Kidney (tissue), 14 donors: Measurements from ENCODE around the gene TMEM108. TPM values are rescaled to one million over a fixed set of nuclear protein-coding genes. Genes with fewer than 3 reads are reported as not detected.

Source experiments
- DNase-seq, 5 donors: peaks; one replicate each; pipeline ENCODE4 v3.0.0-alpha.2; 2013 to 2020
- FAIRE-seq: peaks from 2 replicates; lab custom pipeline; 2012; peaks lifted over from hg19 to GRCh38; lab: Jason Lieb, UNC
- H3K27ac ChIP-seq, 2 donors: one replicate each; pipeline ENCODE4 v1.7.0; 2013; ENCODE audit warnings: low read depth in 2 of 2, low read length in 2 of 2, inconsistent platforms in 1 of 2
- H3K27me3 ChIP-seq: one replicate; pipeline ENCODE4 v1.7.1; 2013; ENCODE audit warnings: low read length, inconsistent platforms; ENCODE audit not compliant: control insufficient read depth, insufficient read depth
- H3K36me3 ChIP-seq, 3 donors: one replicate each; pipeline versions ENCODE4 v1.7.0 to v1.7.1; 2013; ENCODE audit warnings: low read length in 3 of 3, control low read depth in 1 of 3, inconsistent platforms in 1 of 3; ENCODE audit not compliant: insufficient read depth in 3 of 3, control insufficient read depth in 2 of 3
- H3K4me1 ChIP-seq, 3 donors: one replicate each; pipeline versions ENCODE4 v1.7.0 to v1.7.1; 2013; ENCODE audit warnings: low read length in 3 of 3, inconsistent platforms in 1 of 3, low read depth in 1 of 3; ENCODE audit not compliant: control insufficient read depth in 2 of 3, insufficient read depth in 2 of 3
- H3K4me3 ChIP-seq, 3 donors: one replicate each; pipeline versions ENCODE4 v1.7.0 to v1.8.1; 2013; ENCODE audit warnings: low read length in 3 of 3, control low read depth in 1 of 3, inconsistent platforms in 1 of 3
- H3K9ac ChIP-seq, 3 donors: one replicate each; pipeline versions ENCODE4 v1.7.0 to v1.7.1; 2013; ENCODE audit warnings: low read length in 3 of 3, control low read depth in 1 of 3, inconsistent platforms in 1 of 3
- H3K9me3 ChIP-seq, 3 donors: one replicate each; pipeline versions ENCODE4 v1.7.0 to v1.7.1; 2013; ENCODE audit warnings: low read length in 3 of 3, control low read depth in 1 of 3, inconsistent platforms in 1 of 3; ENCODE audit not compliant: control insufficient read depth in 2 of 3, insufficient read depth in 1 of 3
- CTCF ChIP-seq: IDR thresholded peaks from 3 replicates; pipeline ENCODE4 v1.5.1; 2012; ENCODE audit warnings: mild to moderate bottlenecking, moderate library complexity, borderline replicate concordance; ENCODE audit not compliant: insufficient read depth; ENCODE audit errors: extremely low read depth
- intact Hi-C: fragments of 100-400 bp; cut with DNase I; formaldehyde crosslinking; loops from one replicate; pipeline ENCODE4 v1.11.1; 2022
- polyA plus RNA-seq: library from polyadenylated mRNA; stranded (reverse); fragments of 350-450 nt; fragmentation: Illumina TruSeq; extraction: RNeasy Lipid Tissue Mini Kit (QIAGEN cat#74804); gene quantifications from one replicate; pipeline ENCODE4 v1.2.3, GENCODE V29; 2014; ENCODE audit warnings: low read depth, low replicate concordance; ENCODE audit not compliant: insufficient read depth
- total RNA-seq: library from RNA; stranded (reverse); fragmentation: NEBNext Ultra II Directional; extraction: Animal tissue kit (Norgen Biotek cat#: 25700); gene quantifications from one replicate; pipeline ENCODE4 v1.2.1, GENCODE V29; 2021
- donor health status: control.
- donor health status: control.
- donor health status: control.
- donor health status: control.
- donor health status: control.
- donor health status: DM: yes; HTN: yes; CAD: no.
- donor health status: Normal renal cell carcinoma (clear cell type).

The TMEM108 gene
- total and polyA plus RNA-seq, 2 donors from 2014 or later: 0.91 to 1.5 TPM

GRCh38 chr3:133330522-133330921 is 292.3 kb downstream of the TMEM108 start:
- intact Hi-C loops: no loop called here
- Histone ChIP-seq H3K4me3 (no peak overlapping the region), H3K27me3 (no peaks in the 10 kb centered on the region), H3K9ac (no peak overlapping the region), H3K36me3 (no peaks in the 10 kb centered on the region), H3K27ac (no peak overlapping the region), H3K9me3 (no peaks in the 10 kb centered on the region), H3K4me1 (no peaks in the 10 kb centered on the region)
- FAIRE-seq (no peak), DNase-seq (no peak)
- no peak for TF ChIP-seq CTCF

GRCh38 chr3:133354721-133355120 is 316.5 kb downstream of the TMEM108 start:
- H3K9me3 ChIP-seq: no peaks in the 10 kb centered on the region
- H3K36me3 ChIP-seq: no peaks in the 10 kb centered on the region
- intact Hi-C loops: no loop called here
- H3K4me3 ChIP-seq: no peak overlapping the region
- H3K27me3 ChIP-seq: no peaks in the 10 kb centered on the region
- H3K4me1 ChIP-seq: no peaks in the 10 kb centered on the region
- H3K27ac ChIP-seq: no peak overlapping the region
- DNase-seq (no peak), FAIRE-seq (no peak)
- TF ChIP-seq CTCF: no peak
- H3K9ac ChIP-seq: no peak overlapping the region

- no peaks in the 10 kb centered on the region for H3K27me3 ChIP-seq
- H3K4me1 ChIP-seq: no peaks in the 10 kb centered on the region
- no peak for FAIRE-seq
- H3K9me3 ChIP-seq: no peaks in the 10 kb centered on the region
- intact Hi-C loops: no loop called here
- no peak overlapping the region for H3K27ac ChIP-seq
- no peak overlapping the region for H3K4me3 ChIP-seq
- H3K36me3 ChIP-seq: no peaks in the 10 kb centered on the region
- TF ChIP-seq CTCF: no peak
- DNase-seq: no peak
- H3K9ac ChIP-seq: no peak overlapping the region
Measured at GRCh38 chr3:133360476-133360875, 322.3 kb downstream of the TMEM108 start.

GRCh38 chr3:133361011-133361410 is 322.8 kb downstream of the TMEM108 start:
- Histone ChIP-seq H3K4me3 (no peak overlapping the region), H3K4me1 (no peaks in the 10 kb centered on the region), H3K36me3 (no peaks in the 10 kb centered on the region), H3K27ac (no peak overlapping the region), H3K27me3 (no peaks in the 10 kb centered on the region), H3K9ac (no peak overlapping the region), H3K9me3 (no peaks in the 10 kb centered on the region)
- no peak for TF ChIP-seq CTCF
- intact Hi-C loops: no loop called here
- no peak for FAIRE-seq
- DNase-seq: no peak
